Esophagus (tissue), 2 donors: Measurements from ENCODE around the gene TTLL1. TPM values are rescaled to one million over a fixed set of nuclear protein-coding genes. Genes with fewer than 3 reads are reported as not detected.
"Not testable (repeated sequence)": the region's sequence is repeated elsewhere in the genome, so short reads cannot be mapped to it uniquely, and the experiment has no call there.

Experiments
- H3K27ac ChIP-seq, 2 donors: one replicate each; pipeline ENCODE4 v1.5.1; 2013; ENCODE audit warnings: low read depth in 2 of 2, mild to moderate bottlenecking in 2 of 2, inconsistent platforms in 1 of 2, low read length in 1 of 2, moderate library complexity in 1 of 2
- H3K27me3 ChIP-seq, 2 donors: one replicate each; pipeline ENCODE4 v1.6.1; 2013; ENCODE audit warnings: low read length in 2 of 2, control low read depth in 1 of 2, mild to moderate bottlenecking in 1 of 2; ENCODE audit not compliant: insufficient read depth in 2 of 2, control insufficient read depth in 1 of 2
- H3K36me3 ChIP-seq, 2 donors: one replicate each; pipeline ENCODE4 v1.6.1; 2013; ENCODE audit warnings: low read length in 1 of 2; ENCODE audit not compliant: control insufficient read depth in 2 of 2, insufficient read depth in 2 of 2
- H3K4me1 ChIP-seq, 2 donors: one replicate each; pipeline ENCODE4 v1.6.1; 2013; ENCODE audit warnings: low read length in 1 of 2; ENCODE audit not compliant: control insufficient read depth in 2 of 2, insufficient read depth in 2 of 2
- H3K4me3 ChIP-seq, 2 donors: one replicate each; pipeline ENCODE4 v1.5.1; 2013; ENCODE audit warnings: low read length in 2 of 2, mild to moderate bottlenecking in 2 of 2, low read depth in 1 of 2, moderate library complexity in 1 of 2
- H3K9me3 ChIP-seq, 2 donors: one replicate each; pipeline ENCODE4 v1.6.1; 2013; ENCODE audit warnings: mild to moderate bottlenecking in 2 of 2, low read depth in 1 of 2, low read length in 1 of 2, moderate library complexity in 1 of 2; ENCODE audit not compliant: control insufficient read depth in 2 of 2, insufficient read depth in 1 of 2
- WGBS, 2 donors: extraction: QIAGEN DNeasy Blood & Tissue Kit; methylation state at CpG; one replicate each; pipeline ENCODE4 v1.1.7; 2013; 5-methylcytosine and 5-hydroxymethylcytosine counted together
- polyA plus RNA-seq, 2 donors: library from polyadenylated mRNA; stranded (reverse); fragments of 200-250 nt; gene quantifications; one replicate each; pipeline ENCODE4 v1.2.3, GENCODE V29; 2013
- donor health status: healthy with polysubstance abuse.
- donor health status: Bipolar disorder and iron deficiency.

TTLL1 gene
- polyA plus RNA-seq, 2 donors = 2.2 to 2.4 TPM

- 41% methylated on average over 3 of the region's 3 CpGs for WGBS, 2 donors
- H3K9me3 ChIP-seq = peaks cover 0 to 4% of the 10 kb centered on the region in 2 donors
- H3K36me3 ChIP-seq = no peaks in the 10 kb centered on the region
- H3K27ac ChIP-seq = peak overlapping the region; percentile 14 to 49
- peaks cover 12 to 16% of the 10 kb centered on the region in 2 donors for H3K4me1 ChIP-seq
- no peaks in the 10 kb centered on the region for H3K27me3 ChIP-seq
- H3K4me3 ChIP-seq = no peak overlapping the region
These were observed 87.7 kb downstream of the TTLL1 start for GRCh38 chr22:43001271-43002201.

DNA sequence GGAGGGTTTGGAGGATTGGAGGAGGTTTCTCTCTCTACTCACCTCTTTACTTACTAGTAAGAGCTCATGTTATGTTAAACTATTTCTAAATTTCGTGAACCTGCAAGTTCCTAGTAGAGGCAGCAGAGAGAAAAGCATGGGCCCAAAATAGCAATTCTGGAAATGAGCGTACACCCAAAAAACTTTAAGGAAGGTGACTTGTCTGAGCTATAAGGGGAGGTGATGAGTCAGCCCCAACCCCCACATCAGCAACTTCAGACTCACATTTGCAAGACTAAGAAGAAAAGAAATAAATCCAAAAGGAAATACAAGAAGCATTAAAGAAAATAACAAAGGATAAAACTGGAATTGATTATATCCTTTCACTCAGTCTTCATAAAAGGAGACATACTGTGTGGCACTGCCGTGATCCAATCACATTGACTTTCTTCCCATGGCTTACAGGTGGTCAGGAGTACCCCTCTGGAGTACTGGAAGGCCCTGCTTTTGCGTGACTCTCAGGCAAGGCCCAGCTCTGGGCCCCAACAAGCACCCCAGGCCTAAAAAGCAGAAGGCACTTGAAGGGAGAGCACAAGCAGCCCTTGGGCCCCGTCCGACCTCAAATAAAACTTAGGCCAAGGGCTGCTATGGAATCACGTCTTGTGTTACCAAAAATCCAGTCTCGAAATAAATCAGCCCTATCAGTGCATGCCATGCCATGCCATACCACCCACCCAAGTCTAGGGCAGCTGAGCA lies 88.6 kb downstream of the TTLL1 start:
- Histone ChIP-seq H3K27me3 (no peaks in the 10 kb centered on the region), H3K4me3 (no peak overlapping the region), H3K36me3 (no peaks in the 10 kb centered on the region), H3K9me3 (peaks cover 0 to 4% of the 10 kb centered on the region in 2 donors), H3K27ac (peak overlapping the region in 1 of 2 donors; percentile 49), H3K4me1 (peaks cover 12 to 17% of the 10 kb centered on the region in 2 donors)
- 73 to 74% methylated on average over 8 of the region's 8 CpGs for WGBS, 2 donors

DNA sequence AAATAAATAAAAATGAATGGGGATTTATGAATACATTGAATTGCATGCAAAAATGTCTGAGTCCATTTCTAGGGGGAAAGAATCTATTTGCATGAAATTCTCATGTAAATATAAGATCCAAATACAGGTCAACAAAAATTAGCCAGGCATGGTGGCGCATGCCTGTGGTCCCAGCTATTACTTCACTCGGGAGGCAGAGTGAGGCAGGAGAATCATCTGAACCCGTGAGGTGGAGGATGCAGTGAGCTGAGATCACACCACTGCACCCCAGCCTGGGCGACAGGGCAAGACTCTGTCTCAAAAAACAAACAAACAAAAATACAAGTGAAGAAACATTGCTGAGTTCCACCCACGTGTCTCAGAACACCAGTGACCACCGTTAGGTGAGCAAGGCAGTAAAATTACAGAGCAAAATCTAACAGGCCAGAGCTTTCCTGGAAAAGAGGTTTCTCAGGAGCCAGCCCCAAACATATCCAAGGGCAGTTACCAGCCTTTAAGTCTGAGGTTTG lies 91.6 kb downstream of the TTLL1 start:
- Histone ChIP-seq H3K36me3 (no peaks in the 10 kb centered on the region), H3K27me3 (no peaks in the 10 kb centered on the region), H3K4me3 (no peak overlapping the region), H3K4me1 (peaks cover 25 to 28% of the 10 kb centered on the region in 2 donors), H3K27ac (peak overlapping the region in 1 of 2 donors; percentile 9), H3K9me3 (peaks cover 0 to 4% of the 10 kb centered on the region in 2 donors)
- 63 to 65% methylated on average over 6 of the region's 6 CpGs for WGBS, 2 donors

- Histone ChIP-seq H3K27me3 (no peaks in the 10 kb centered on the region), H3K9me3 (peaks cover 0 to 4% of the 10 kb centered on the region in 2 donors), H3K4me3 (no peak overlapping the region), H3K27ac (peak overlapping the region; percentile 57 to 69), H3K36me3 (no peaks in the 10 kb centered on the region), H3K4me1 (peaks cover 22 to 28% of the 10 kb centered on the region in 2 donors)
- WGBS, 2 donors = 57 to 58% methylated on average over 10 of the region's 10 CpGs
These were observed 92.4 kb downstream of the TTLL1 start for GRCh38 chr22:42996646-42997365.

GRCh38 chr22:42995654-42996053 lies 93.5 kb downstream of the TTLL1 start:
- 68 to 75% methylated on average over 7 of the region's 7 CpGs for WGBS, 2 donors
- not testable (repeated sequence) for H3K27me3 ChIP-seq, H3K36me3 ChIP-seq, H3K4me3 ChIP-seq, H3K9me3 ChIP-seq
- Histone ChIP-seq H3K27ac (peak overlapping the region; percentile 90 to 98), H3K4me1 (peaks cover 19 to 21% of the 10 kb centered on the region in 2 donors)

- Histone ChIP-seq H3K27me3 (no peaks in the 10 kb centered on the region), H3K9me3 (peaks cover 0 to 4% of the 10 kb centered on the region in 2 donors), H3K4me3 (peak overlapping the region in 1 of 2 donors; percentile 37), H3K36me3 (no peaks in the 10 kb centered on the region), H3K4me1 (peaks cover 17 to 25% of the 10 kb centered on the region in 2 donors), H3K27ac (peak overlapping the region; percentile 94 to 98)
- WGBS, 2 donors = 16 to 17% methylated on average over 9 of the region's 9 CpGs
These were observed 94.2 kb downstream of the TTLL1 start for GRCh38 chr22:42994917-42995562.

DNA sequence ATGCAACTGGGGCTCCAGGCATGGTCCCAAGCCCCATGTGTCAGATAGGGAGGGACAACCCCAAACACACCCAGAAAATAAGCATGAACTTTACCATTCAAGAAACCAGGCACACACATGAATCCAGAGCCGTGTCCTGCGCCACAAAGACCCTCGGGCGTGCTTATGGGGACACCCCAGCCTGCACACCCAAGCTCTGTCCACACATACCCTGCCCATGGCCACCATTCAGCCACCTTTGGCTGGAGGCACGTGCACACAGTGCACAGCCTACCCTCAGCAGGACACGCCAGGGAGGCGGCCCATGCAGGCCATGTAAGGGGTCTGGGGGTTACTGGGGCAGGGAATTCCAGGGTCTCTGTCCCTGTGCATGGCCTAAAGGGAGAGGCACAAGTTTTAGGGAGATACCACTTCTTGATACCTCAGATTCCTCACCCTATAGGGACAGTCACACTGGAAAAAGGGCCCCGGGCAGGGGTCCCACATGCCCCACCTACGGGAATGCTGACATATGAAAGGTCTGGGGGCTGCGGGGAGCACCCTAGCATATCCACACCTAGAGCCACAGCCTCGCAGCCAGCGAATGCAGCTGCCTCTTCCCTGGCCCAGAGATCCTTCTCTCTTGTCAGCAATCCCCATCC lies 94.8 kb downstream of the TTLL1 start:
- H3K27ac ChIP-seq = peak overlapping the region; percentile 94 to 98
- peaks cover 15 to 25% of the 10 kb centered on the region in 2 donors for H3K4me1 ChIP-seq
- no peaks in the 10 kb centered on the region for H3K36me3 ChIP-seq
- peak overlapping the region in 1 of 2 donors; percentile 37 for H3K4me3 ChIP-seq
- H3K27me3 ChIP-seq = no peaks in the 10 kb centered on the region
- H3K9me3 ChIP-seq = peaks cover 0 to 4% of the 10 kb centered on the region in 2 donors
- WGBS, 2 donors = 64 to 71% methylated on average over 12 of the region's 12 CpGs

- Histone ChIP-seq H3K36me3 (no peaks in the 10 kb centered on the region), H3K27me3 (no peaks in the 10 kb centered on the region), H3K4me1 (peaks cover 15 to 25% of the 10 kb centered on the region in 2 donors), H3K27ac (peak overlapping the region; percentile 94 to 98), H3K9me3 (peaks cover 0 to 1% of the 10 kb centered on the region in 2 donors), H3K4me3 (no peak overlapping the region)
- 49 to 64% methylated on average over 12 of the region's 12 CpGs for WGBS, 2 donors
These were observed 95.4 kb downstream of the TTLL1 start for GRCh38 chr22:42993651-42994275.
